Osteoblast (primary cell): ENCODE results near the gene AADAT. TPM values are rescaled to one million over a fixed set of nuclear protein-coding genes. Genes with fewer than 3 reads are reported as not detected.

ENCODE experiments used
- DNase-seq: peaks from one replicate; pipeline ENCODE4 v3.0.0; 2011; ENCODE audit warnings: low spot score, mixed read lengths; ENCODE audit not compliant: insufficient read length; ENCODE audit errors: missing footprints
- H2AFZ ChIP-seq: 2 replicates; pipeline ENCODE4 v1.6.0; 2011; ENCODE audit warnings: mild to moderate bottlenecking, low read length
- H3K27ac ChIP-seq: 2 replicates; pipeline ENCODE4 v1.5.1; 2011; ENCODE audit warnings: mild to moderate bottlenecking, low read depth, low read length, moderate library complexity
- H3K27me3 ChIP-seq: 2 replicates; pipeline ENCODE4 v1.6.0; 2012; ENCODE audit warnings: mild to moderate bottlenecking, control low read depth, inconsistent platforms, low read length, moderate library complexity; ENCODE audit not compliant: insufficient read depth
- H3K36me3 ChIP-seq: 2 replicates; pipeline ENCODE4 v1.5.1; 2011; ENCODE audit warnings: mild to moderate bottlenecking, low read length, control low read depth, moderate library complexity; ENCODE audit not compliant: insufficient read depth
- H3K4me1 ChIP-seq: 2 replicates; pipeline ENCODE4 v1.5.1; 2011; ENCODE audit warnings: mild to moderate bottlenecking, low read length, control low read depth, moderate library complexity; ENCODE audit not compliant: insufficient read depth
- H3K4me2 ChIP-seq: 2 replicates; pipeline ENCODE4 v1.6.0; 2011; ENCODE audit warnings: mild to moderate bottlenecking, low read length; ENCODE audit not compliant: insufficient read depth
- H3K4me3 ChIP-seq: fragments of 200-600 bp; sonication (generic); 3 replicates; pipeline ENCODE4 v1.5.1; 2012; ENCODE audit warnings: mild to moderate bottlenecking, low read length, inconsistent platforms; ENCODE audit not compliant: insufficient read depth
- H3K79me2 ChIP-seq: 2 replicates; pipeline ENCODE4 v1.6.0; 2012; ENCODE audit warnings: mild to moderate bottlenecking, low read length, control low read depth, inconsistent platforms; ENCODE audit not compliant: insufficient read depth
- H3K9me3 ChIP-seq: 2 replicates; pipeline ENCODE4 v1.5.1; 2011; ENCODE audit warnings: low read depth, low read length, control low read depth
- H4K20me1 ChIP-seq: 2 replicates; pipeline ENCODE4 v1.6.0; 2012; ENCODE audit warnings: mild to moderate bottlenecking, low read length, control low read depth; ENCODE audit not compliant: insufficient read depth
- CTCF ChIP-seq: IDR thresholded peaks from 2 replicates; pipeline ENCODE4 v1.5.1; 2011; ENCODE audit warnings: mild to moderate bottlenecking, low read depth, low read length, moderate library complexity; ENCODE audit errors: extremely low read depth
- total RNA-seq: library from RNA; depleted of rRNA; stranded (reverse); fragments of >200 nt; gene quantifications from 2 replicates; pipeline ENCODE4 v1.2.3, GENCODE V29; 2012

AADAT gene
- total RNA-seq, 1 donor, result 4.0 TPM

- H4K20me1 ChIP-seq, result no peaks in the 10 kb centered on the region
- peak; percentile 83 for DNase-seq
- H3K27me3 ChIP-seq, result peaks cover 21% of the 10 kb centered on the region
- peak overlapping the region; percentile 82 for H3K4me3 ChIP-seq
- no peaks in the 10 kb centered on the region for H3K36me3 ChIP-seq
- no peaks in the 10 kb centered on the region for H3K79me2 ChIP-seq
- H3K27ac ChIP-seq, result no peak overlapping the region
- no peaks in the 10 kb centered on the region for H3K9me3 ChIP-seq
- H3K4me2 ChIP-seq, result peak overlapping the region; percentile 92
- H3K4me1 ChIP-seq, result no peaks in the 10 kb centered on the region
- peak overlapping the region; percentile 65 for H2AFZ ChIP-seq
- no peak for TF ChIP-seq CTCF
These were observed 64.1 kb downstream of the AADAT start for GRCh38 chr4:170025523-170026252.

GRCh38 chr4:170022211-170022610 is 67.5 kb downstream of the AADAT start:
- peaks cover 3% of the 10 kb centered on the region for H4K20me1 ChIP-seq
- no peak for TF ChIP-seq CTCF

GRCh38 chr4:170017252-170017651 is 72.5 kb downstream of the AADAT start:
- TF ChIP-seq CTCF, result no peak
- H3K79me2 ChIP-seq, result no peaks in the 10 kb centered on the region

More at GRCh38 chr4:170022211-170022610, 67.5 kb downstream of the AADAT start:
- Histone ChIP-seq H2AFZ (no peak overlapping the region), H3K27ac (no peak overlapping the region), H3K4me2 (no peak overlapping the region), H3K79me2 (no peaks in the 10 kb centered on the region), H3K27me3 (peaks cover 16% of the 10 kb centered on the region), H3K4me3 (no peak overlapping the region), H3K36me3 (no peaks in the 10 kb centered on the region), H3K4me1 (no peaks in the 10 kb centered on the region), H3K9me3 (no peaks in the 10 kb centered on the region)
- no peak for DNase-seq

GRCh38 chr4:170015285-170015684 is 74.5 kb downstream of the AADAT start:
- Histone ChIP-seq H4K20me1 (peaks cover 3% of the 10 kb centered on the region), H3K27me3 (no peaks in the 10 kb centered on the region), H3K4me2 (no peak overlapping the region), H3K4me3 (no peak overlapping the region), H3K79me2 (no peaks in the 10 kb centered on the region), H2AFZ (no peak overlapping the region), H3K36me3 (no peaks in the 10 kb centered on the region), H3K27ac (no peak overlapping the region), H3K9me3 (no peaks in the 10 kb centered on the region), H3K4me1 (no peaks in the 10 kb centered on the region)
- DNase-seq, result no peak
- no peak for TF ChIP-seq CTCF

More at GRCh38 chr4:170017252-170017651, 72.5 kb downstream of the AADAT start:
- no peak for DNase-seq
- Histone ChIP-seq H3K27me3 (no peaks in the 10 kb centered on the region), H3K4me3 (no peak overlapping the region), H3K4me2 (no peak overlapping the region), H3K9me3 (no peaks in the 10 kb centered on the region), H3K4me1 (no peaks in the 10 kb centered on the region), H3K36me3 (no peaks in the 10 kb centered on the region), H4K20me1 (peaks cover 3% of the 10 kb centered on the region), H2AFZ (no peak overlapping the region), H3K27ac (no peak overlapping the region)
